Spinal cord (tissue), 10 donors: Measurements from ENCODE around the gene CDH1. TPM values are rescaled to one million over a fixed set of nuclear protein-coding genes. Genes with fewer than 3 reads are reported as not detected.
"Not testable (repeated sequence)": the region's sequence is repeated elsewhere in the genome, so short reads cannot be mapped to it uniquely, and the experiment has no call there.

ENCODE experiments used
- DNase-seq, 6 donors: peaks; one replicate each; pipeline versions ENCODE4 v3.0.0 to v3.0.0-alpha.2; 2013 to 2015; ENCODE audit warnings: low spot score in 6 of 6, low read depth in 4 of 6
- H3K27ac ChIP-seq: one replicate; pipeline ENCODE4 v1.5.1; 2013; ENCODE audit warnings: low read depth, low read length, control low read depth
- H3K27me3 ChIP-seq: one replicate; pipeline ENCODE4 v1.6.1; 2013; ENCODE audit warnings: low read length; ENCODE audit not compliant: control insufficient read depth, insufficient read depth
- H3K36me3 ChIP-seq: one replicate; pipeline ENCODE4 v1.6.1; 2013; ENCODE audit warnings: low read length; ENCODE audit not compliant: control insufficient read depth, insufficient read depth
- H3K4me1 ChIP-seq: one replicate; pipeline ENCODE4 v1.6.1; 2013; ENCODE audit warnings: low read length; ENCODE audit not compliant: control insufficient read depth, insufficient read depth
- H3K4me3 ChIP-seq: one replicate; pipeline ENCODE4 v1.5.1; 2013; ENCODE audit warnings: low read depth, low read length, control low read depth
- H3K9me3 ChIP-seq: one replicate; pipeline ENCODE4 v1.6.1; 2013; ENCODE audit warnings: low read length; ENCODE audit not compliant: control insufficient read depth, insufficient read depth
- WGBS: methylation state at CpG from one replicate; pipeline ENCODE4 v1.1.5; 2013; ENCODE audit warnings: missing lambda C conversion rate; ENCODE audit not compliant: insufficient coverage; 5-methylcytosine and 5-hydroxymethylcytosine counted together
- polyA plus RNA-seq, 2 donors: library from polyadenylated mRNA; unstranded; fragments of 120-200 nt; gene quantifications; one replicate each; pipeline ENCODE4 v1.2.1, GENCODE V29; 2013; ENCODE audit not compliant: insufficient read length in 2 of 2
- total RNA-seq, 2 donors: library from RNA; depleted of rRNA in 1 of 2; stranded (reverse); fragments of 120-200 nt in 1 of 2; fragments of >200 nt in 1 of 2; gene quantifications; one replicate each; pipeline versions ENCODE4 v1.2.3 to v1.2.4, GENCODE V29; 2013 to 2014
- donor health status: healthy.

Gene CDH1
- total and polyA plus RNA-seq, 4 donors = 23.6 to 45.4 (median 31.9) TPM

DNA sequence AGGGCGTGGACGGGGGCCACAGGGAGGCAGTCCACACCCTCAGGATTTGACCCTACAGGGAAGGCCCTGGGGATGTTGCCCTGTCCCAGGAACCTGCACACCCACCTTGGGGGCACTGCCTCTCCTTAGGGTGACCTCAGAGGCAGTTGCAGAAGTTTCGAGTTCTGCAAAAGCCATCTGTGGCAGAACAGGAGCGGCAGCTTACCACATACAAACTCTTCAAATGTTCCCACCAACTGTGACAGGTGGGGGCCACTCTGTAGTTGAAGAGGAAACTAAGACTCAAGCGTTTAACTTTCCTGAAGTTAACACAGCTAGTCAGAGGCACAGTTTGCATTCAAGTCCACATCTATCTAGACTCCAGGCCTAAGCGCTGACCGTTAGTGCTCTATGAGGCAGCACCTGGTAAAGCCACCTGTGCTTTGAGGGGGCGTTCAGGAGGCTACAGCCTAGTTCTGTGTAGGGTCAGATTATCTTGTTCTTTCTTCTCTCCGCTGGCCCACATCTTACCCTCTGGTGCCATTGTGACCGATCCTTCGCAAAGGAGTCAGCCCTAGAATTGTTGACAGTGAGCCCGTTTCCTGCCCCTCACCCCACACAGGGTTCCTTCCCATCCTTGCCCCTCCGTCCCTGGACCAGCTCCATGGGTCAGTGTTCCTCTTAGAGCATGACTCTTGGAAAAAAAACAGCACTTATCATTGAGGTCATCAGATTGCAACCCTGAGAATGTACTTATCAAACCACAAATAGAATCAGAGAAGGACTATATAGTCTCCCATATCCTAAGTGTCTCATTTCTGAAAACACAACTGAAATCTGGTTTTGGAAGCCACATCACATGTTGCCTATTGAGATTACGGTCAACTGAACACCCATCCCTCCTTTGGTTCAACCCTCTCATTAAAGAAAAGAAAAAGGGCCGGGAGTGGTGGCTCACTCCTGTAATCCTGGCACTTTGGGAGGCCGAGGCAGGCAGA is 45.4 kb downstream of the CDH1 start:
- Histone ChIP-seq H3K9me3 (no peaks in the 10 kb centered on the region), H3K27ac (no peak overlapping the region), H3K4me1 (peaks cover 63% of the 10 kb centered on the region), H3K27me3 (no peaks in the 10 kb centered on the region), H3K36me3 (no peaks in the 10 kb centered on the region), H3K4me3 (no peak overlapping the region)
- no peak for DNase-seq
- 90% methylated on average over 12 of the region's 16 CpGs for WGBS

DNA sequence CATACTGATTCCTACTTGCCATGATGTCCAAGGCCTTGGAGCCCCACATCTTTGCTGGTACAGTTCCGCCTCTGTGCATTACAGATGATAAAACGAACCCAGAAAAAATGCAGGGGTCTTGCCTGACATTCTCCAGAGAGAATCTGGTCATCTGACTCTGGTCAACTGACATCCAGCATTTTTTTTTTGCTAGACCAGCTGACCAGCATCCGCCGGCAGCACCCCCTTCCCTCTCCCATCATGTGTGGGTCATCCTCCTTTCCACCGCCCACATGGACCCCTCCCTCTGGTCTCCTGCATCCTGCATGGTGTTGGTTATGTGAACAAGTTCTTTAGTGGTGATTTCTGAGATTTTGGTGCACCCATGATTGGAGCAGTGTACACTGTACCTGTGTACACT is 47.1 kb downstream of the CDH1 start:
- Histone ChIP-seq H3K36me3 (no peaks in the 10 kb centered on the region), H3K9me3 (no peaks in the 10 kb centered on the region), H3K27me3 (no peaks in the 10 kb centered on the region), H3K4me3 (no peak overlapping the region), H3K27ac (no peak overlapping the region), H3K4me1 (peaks cover 57% of the 10 kb centered on the region)
- 93% methylated on average over 2 of the region's 5 CpGs for WGBS
- DNase-seq = no peak

DNA sequence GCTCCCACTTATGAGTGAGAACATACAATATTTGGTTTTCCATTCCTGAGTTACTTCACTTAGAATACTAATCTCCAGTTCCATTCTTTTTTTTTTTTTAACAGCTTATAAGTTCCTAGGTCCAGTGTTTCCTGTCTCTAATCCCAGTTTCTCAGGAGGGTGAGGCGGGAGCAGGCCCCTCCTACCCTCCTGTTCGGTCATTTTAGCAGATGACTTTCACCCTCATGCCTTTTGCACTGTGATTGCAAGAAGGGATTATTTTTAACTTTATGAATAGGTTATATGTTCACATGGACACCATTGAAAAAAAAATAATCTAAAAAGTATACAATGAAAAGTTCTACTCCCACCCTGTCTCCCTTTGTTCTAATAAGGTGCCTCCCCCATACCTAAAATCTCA is 47.6 kb downstream of the CDH1 start:
- DNase-seq = no peak
- Histone ChIP-seq H3K4me3 (no peak overlapping the region), H3K27ac (no peak overlapping the region), H3K36me3 (no peaks in the 10 kb centered on the region), H3K27me3 (no peaks in the 10 kb centered on the region), H3K9me3 (no peaks in the 10 kb centered on the region), H3K4me1 (peaks cover 55% of the 10 kb centered on the region)
- no CpG with 5 or more reads among the region's 2 CpGs for WGBS

DNA sequence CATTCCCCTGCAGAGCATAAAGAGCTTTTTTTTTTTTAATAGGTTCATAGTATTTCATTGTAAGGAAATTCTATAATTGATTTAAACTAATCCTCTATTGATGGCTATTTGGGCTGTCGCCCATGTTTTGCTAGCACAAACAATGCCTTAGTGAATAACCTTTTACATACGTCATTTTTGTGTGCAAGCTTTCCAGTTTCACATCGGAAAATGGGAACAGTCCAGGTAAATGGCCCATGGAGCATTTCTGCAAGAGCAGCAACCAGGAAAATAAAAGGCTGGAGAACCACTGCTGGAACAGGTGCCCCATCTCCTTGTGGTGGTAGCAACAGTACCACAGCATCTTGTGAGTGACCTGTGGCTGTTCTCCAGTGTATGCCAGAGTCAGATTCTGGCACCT is 48.6 kb downstream of the CDH1 start:
- DNase-seq = no peak
- WGBS = 68% methylated on average over 3 of the region's 3 CpGs
- H3K27ac ChIP-seq = peak overlapping the region; percentile 97
- H3K9me3 ChIP-seq = no peaks in the 10 kb centered on the region
- no peak overlapping the region for H3K4me3 ChIP-seq
- H3K36me3 ChIP-seq = no peaks in the 10 kb centered on the region
- peaks cover 55% of the 10 kb centered on the region for H3K4me1 ChIP-seq
- no peaks in the 10 kb centered on the region for H3K27me3 ChIP-seq

DNA sequence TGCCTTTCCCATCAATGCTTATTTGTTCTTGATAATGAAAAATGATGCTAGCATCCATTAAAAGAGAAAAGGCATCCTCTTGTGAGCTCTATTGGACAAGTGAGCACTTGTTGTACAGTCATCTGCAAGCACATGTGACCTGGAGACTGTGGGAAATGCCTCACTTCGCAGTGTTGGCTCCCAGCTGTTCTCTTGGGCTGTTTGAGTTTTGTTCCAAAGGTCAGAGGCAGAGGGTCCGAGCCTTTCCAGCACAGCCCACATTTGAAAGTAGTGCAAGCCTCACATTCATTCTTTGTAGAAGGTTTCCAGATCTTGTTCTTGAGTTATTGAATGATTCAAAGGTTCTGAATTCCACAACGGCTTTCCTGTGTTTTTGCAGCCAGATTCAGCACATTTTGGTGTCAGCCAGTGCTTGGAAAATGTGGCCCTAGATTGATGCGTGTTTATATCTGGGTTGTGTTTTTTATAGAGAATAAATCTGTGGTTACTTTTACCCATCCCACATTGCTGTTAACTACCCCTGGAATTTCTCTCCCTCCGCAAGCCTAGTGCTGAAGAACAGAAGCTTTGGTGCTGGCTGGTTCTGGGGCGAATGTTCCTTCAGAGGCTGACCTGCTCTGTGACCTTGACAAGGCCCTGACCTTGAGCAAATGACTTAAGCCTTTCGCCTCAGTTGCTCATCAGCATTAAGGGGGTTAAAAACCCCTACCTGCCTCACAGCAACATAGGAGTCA is 49.8 kb downstream of the CDH1 start:
- 19% methylated on average over 3 of the region's 7 CpGs for WGBS
- peak overlapping the region; percentile 97 for H3K27ac ChIP-seq
- H3K36me3 ChIP-seq = no peaks in the 10 kb centered on the region
- peaks cover 52% of the 10 kb centered on the region for H3K4me1 ChIP-seq
- DNase-seq = peak; percentile 71 to 94 (median 81)
- H3K27me3 ChIP-seq = no peaks in the 10 kb centered on the region
- H3K4me3 ChIP-seq = no peak overlapping the region
- no peaks in the 10 kb centered on the region for H3K9me3 ChIP-seq

DNA sequence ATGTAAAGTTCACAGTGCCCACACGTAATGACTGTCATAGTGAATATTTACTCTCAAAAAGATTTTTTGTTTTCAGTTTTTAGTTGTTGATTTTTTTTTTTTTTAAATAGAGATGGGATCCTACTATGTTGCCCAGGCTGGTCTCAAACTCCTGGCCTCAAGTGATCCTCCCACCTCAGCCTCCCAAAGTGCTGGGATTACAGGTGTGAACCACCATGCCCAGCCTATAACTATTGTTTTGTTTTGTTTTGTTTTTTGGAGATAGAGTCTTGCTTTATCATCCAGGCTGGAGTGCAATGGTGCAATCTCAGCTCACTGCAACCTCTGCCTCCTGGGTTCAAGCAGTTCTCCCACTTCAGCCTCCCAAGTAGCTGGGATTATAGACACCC is 50.3 kb downstream of the CDH1 start:
- peak overlapping the region; percentile 97 for H3K27ac ChIP-seq
- H3K9me3 ChIP-seq, H3K4me3 ChIP-seq, H3K36me3 ChIP-seq, H3K27me3 ChIP-seq, DNase-seq: not testable (repeated sequence)
- H3K4me1 ChIP-seq = peaks cover 46% of the 10 kb centered on the region
- WGBS = no CpG with 5 or more reads among the region's 1 CpG

DNA sequence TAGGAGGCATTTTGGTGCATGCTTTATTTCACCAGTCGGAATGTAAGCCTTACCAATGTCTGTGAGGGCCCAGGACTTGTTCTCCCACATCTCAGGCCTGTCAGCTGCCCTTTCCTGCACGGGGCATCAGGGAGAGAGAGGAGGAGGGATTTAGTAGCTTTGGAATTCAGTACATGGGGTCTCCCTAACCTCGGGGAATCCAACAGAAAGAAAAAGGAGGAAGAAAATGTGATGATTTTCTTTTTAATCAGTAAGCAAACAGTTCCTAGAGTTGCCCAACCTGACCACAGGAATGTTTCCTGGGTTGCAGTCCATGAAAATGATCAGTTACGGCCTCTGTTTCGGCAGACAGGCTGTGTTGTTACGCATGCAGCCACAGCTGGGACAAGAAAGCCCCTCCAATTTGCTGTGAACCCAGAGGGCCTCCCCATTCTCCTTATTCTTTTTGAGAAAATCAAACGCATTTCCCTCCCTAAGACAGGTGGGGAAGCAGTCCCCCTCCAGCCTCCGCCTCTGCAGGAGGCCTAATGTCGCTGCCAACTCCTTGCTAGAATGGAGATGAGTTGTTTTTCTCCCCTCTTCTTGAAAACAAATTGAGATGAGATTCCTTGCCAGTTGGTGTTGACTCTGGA is 53.2 kb downstream of the CDH1 start:
- Histone ChIP-seq H3K27ac (peak overlapping the region; percentile 81), H3K9me3 (no peaks in the 10 kb centered on the region), H3K4me1 (peaks cover 47% of the 10 kb centered on the region), H3K36me3 (no peaks in the 10 kb centered on the region), H3K4me3 (no peak overlapping the region), H3K27me3 (no peaks in the 10 kb centered on the region)
- 56% methylated on average over 4 of the region's 9 CpGs for WGBS
- peak in 2 of 6 donors; percentile 70 to 75 for DNase-seq

DNA sequence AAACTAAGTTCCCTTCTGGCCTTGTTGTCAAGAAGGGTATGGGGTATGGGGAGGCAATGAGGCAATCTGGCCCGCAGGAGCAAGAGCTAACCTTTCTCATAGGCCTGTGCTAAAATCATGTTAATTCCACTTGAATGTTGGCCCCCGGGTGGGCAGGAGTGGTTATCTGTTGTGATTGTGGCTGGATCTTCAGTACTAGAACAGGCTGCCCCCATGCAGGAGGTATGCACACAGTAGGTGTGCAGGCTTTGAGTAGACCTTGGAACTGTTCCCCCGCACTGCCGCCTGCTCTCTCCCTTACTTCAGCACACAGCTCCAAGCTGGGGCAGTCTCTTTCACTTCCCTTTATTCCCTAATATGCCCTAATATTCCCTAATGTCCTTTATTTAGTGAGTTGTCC is 53.9 kb downstream of the CDH1 start:
- Histone ChIP-seq H3K9me3 (no peaks in the 10 kb centered on the region), H3K4me3 (no peak overlapping the region), H3K4me1 (peaks cover 45% of the 10 kb centered on the region), H3K27ac (peak overlapping the region; percentile 81), H3K36me3 (no peaks in the 10 kb centered on the region), H3K27me3 (no peaks in the 10 kb centered on the region)
- no peak for DNase-seq
- WGBS = 82% methylated on average over 4 of the region's 4 CpGs

DNA sequence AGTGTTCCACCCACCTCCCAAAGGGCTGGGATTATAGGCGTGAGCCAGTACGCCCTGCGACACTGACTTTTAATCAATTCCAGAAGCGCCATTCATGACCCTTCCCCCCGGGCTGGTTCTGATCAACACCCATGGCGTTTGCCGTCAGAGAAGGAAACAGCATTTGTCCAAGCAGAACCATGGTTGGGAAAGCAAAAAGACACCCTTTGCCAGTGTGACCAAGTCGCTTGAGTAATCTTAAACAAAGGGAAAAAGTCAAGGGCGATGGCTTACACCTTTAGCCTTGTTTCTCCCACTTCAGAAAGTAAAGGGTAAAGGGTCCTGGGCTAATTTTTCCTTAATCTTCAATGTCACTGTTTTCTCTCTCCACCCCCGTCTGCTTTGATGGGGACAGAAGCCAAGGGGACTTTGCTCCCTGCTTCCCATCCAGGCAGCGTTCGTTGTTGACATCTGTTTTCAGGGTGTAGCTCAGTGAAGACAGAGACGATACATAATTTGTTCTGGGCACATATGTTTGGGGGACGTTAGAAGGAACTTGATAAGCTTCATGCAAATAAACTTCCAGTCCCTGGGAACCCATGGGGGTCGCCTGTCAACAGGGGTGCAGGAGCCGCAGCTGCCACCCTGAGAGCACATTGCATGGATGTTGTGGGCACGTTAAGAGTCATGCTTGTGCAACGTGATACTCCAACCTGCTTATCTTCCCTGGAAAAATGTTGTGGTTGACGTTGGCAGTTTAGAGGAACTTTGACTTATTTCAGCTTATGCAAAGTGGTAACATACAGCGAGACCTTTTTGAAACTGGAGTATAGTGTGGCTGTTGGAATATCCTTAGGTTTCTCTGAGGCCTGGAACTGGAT is 55.6 kb downstream of the CDH1 start:
- H3K9me3 ChIP-seq = no peaks in the 10 kb centered on the region
- H3K27ac ChIP-seq = no peak overlapping the region
- H3K4me1 ChIP-seq = peaks cover 28% of the 10 kb centered on the region
- no peak for DNase-seq
- H3K36me3 ChIP-seq = no peaks in the 10 kb centered on the region
- 70% methylated on average over 15 of the region's 20 CpGs for WGBS
- H3K27me3 ChIP-seq = no peaks in the 10 kb centered on the region
- H3K4me3 ChIP-seq = no peak overlapping the region
